Posterior vena cava (tissue), 2 donors: ENCODE data around the gene IPCEF1. TPM values are rescaled to one million over a fixed set of nuclear protein-coding genes. Genes with fewer than 3 reads are reported as not detected.

Experiments used
- DNase-seq: peaks from one replicate; pipeline ENCODE4 v3.0.0-alpha.2; 2020; ENCODE audit warnings: low spot score
- intact Hi-C, 2 donors: fragments of 100-400 bp; cut with DNase I; formaldehyde crosslinking; loops; one replicate each; pipeline versions ENCODE4 v1.14.1 to v1.14.2; 2022 to 2023
- long read RNA-seq, 2 donors: library from polyadenylated mRNA; unstranded; transcript quantifications; one replicate each; pipeline ENCODE4 v2.0.0, GENCODE V29; 2020 to 2021
- total RNA-seq, 2 donors: library from RNA; stranded (reverse); fragmentation: NEBNext Ultra II Directional; extraction: Animal tissue kit (Norgen Biotek cat#: 25700); gene quantifications; one replicate each; pipeline ENCODE4 v1.2.1, GENCODE V29; 2021
- donor health status: DM: yes; HTN: yes; CAD: no.
- donor health status: DM: yes; HTN: yes; CAD: no.

Gene IPCEF1, protein sequence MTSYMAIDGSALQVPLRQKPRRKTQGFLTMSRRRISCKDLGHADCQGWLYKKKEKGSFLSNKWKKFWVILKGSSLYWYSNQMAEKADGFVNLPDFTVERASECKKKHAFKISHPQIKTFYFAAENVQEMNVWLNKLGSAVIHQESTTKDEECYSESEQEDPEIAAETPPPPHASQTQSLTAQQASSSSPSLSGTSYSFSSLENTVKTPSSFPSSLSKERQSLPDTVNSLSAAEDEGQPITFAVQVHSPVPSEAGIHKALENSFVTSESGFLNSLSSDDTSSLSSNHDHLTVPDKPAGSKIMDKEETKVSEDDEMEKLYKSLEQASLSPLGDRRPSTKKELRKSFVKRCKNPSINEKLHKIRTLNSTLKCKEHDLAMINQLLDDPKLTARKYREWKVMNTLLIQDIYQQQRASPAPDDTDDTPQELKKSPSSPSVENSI
- 1 to 10 TPM; 3.7 to 4.0 TPM for total RNA-seq
- long read RNA-seq, donor 1, partial matches to known transcripts: 1 of 3 reads
- long read RNA-seq, donor 1, other reads (novel, unspliced or antisense): 2 of 3 reads
- long read RNA-seq, donor 2: 0 reads

DNA sequence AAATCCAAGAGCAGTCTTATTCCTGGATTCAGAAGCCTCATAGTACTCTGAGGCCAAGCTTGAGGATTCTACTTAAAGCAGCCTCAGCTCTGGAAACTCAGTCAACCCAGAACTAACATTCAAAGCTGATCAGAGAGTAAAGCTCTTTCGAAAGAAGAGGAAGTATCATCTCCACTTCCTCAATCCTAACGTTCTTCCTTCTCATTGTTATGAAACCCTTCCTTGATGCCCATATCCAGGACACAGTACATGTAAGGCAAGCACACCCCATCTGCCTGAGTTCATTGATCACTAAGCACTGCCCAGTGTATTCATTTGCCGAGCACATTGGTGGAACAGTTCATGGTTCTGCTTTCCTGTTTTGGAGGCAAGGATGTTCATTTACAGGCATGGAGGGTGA lies at the start of gene IPCEF1:
TSS of gene IPCEF1 (minus strand) at position 114 of the 400 bp plus-strand sequence. CDS start 90,856 bp downstream, outside the sequence.
- DNase-seq: no peak
- intact Hi-C loops: no loop called here

DNA sequence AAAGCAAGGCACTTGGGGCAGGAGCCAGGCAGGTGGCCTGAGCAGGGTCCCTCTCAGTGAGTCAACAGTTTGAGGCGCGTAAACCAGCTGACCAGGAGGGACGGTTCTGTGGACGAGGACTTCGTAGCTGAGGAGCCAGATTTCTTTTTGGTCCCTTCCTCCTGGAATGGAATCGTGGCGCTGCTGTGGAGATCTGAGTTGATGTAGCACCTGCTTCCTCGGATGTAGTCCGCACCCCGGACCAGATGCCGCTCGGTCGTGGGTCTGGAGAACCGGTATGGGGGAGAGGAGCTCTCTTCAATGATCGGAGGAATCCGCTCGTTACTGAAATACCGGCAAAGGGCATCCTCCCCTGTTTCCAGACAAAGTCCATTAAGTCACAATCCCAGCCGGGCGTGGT lies 49.7 kb upstream of the IPCEF1 start:
- intact Hi-C loops: loop anchor here in 1 of 2 donors (5.0 kb wide), 1 partner anchor 254 kb away; no protein-coding TSS in a partner anchor
- no peak for DNase-seq

DNA sequence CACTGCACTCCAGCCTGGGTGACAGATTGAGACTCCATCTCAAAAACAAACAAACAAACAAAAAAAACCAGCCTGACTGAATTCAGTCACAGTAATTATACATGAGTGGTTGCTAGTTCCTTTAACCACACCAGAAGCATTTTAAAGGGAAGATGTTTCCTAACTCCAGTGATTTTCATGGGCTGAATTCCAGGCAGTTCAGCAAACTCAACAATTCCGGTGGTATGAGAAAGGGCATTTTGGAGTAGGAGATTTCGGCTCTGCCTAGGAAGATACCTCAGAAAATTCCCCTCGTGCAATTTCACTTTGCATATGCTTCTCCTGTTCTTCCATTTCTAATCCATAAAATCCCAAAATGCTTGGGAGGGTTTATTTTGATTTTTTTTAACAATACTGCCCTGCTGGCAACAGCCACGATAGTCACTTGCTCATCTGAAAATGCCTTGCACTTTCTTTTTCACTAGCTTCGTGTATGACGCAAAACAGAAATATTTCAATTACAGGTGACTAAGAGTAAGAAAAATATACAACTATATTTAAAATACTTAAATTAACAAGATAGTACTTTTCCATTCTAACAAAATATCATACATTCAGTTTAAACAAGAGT lies 48.3 kb upstream of the IPCEF1 start:
- intact Hi-C loops: loop anchor here in 1 of 2 donors (5.0 kb wide), 1 partner anchor 253 kb away; no protein-coding TSS in a partner anchor
- DNase-seq: no peak

DNA sequence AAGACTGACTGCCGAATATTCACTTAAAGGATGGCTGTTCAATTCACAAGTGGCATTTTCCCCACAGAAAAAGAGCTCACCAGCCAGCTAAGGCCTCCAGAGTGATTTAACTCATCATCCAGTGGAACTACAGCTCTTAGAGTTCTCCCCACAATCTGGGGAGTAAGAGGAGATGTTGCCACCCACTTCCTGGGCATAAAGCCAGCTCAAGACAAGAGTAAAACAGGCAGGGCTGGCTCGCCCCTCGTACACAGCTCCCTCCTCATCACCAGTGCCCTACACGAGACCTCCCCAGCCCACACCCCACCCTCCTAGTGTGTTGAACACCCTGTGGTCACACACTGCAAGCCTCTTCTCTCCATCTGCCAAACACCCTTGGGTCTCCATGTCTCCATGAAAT lies 47.2 kb upstream of the IPCEF1 start:
- intact Hi-C loops: no loop called here
- DNase-seq: no peak

DNA sequence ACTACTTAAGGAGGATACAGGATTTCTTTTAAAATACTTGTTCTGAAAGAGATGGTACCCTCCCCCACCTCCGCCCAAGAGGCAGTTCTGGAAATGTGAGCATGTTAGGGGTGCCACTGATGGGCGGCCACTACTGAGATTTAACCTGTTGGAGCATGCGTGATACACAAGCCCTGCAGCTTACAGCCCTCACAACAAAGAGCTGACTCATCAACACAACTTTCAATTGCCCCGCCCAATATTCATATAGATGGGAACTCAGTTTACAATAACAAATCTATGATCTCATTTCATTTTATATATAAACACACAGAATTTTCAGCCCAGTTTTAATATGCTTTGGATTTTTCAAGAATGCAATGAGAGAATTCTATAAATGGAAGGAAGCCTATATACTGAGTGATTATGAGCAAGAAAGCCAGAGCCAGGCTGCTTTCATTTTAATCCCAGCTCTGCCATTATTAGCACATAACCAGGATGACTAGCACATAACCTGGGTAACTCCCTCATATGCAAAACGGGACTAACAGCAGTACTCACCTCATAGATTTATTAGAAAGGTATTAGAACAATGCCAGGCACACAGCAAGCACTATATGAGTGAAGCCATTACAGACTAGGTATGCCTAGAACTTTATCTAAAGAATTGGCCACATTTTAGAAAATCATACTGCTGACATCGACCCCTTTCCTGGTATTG lies 45.6 kb upstream of the IPCEF1 start:
- intact Hi-C loops: no loop called here
- no peak for DNase-seq

DNA sequence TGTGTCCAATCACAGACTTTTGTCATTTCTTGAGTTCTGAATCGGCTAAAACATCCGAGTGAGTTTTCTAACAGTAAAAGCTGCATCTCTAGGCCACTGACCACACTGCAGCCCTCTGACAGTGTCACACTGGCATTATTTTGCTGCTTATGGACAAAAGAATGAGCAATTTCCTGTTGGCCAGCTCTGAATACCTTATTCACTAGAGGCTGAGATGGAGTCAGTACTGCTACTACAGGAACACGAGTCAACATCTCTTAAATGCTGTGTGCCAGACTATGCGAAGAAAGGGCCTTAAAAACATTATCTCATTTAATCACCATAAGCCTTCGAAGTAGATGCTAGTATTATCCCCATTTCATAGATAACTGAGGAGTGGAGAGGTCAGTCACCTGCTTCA lies 42.5 kb upstream of the IPCEF1 start:
- no peak for DNase-seq
- intact Hi-C loops: no loop called here

DNA sequence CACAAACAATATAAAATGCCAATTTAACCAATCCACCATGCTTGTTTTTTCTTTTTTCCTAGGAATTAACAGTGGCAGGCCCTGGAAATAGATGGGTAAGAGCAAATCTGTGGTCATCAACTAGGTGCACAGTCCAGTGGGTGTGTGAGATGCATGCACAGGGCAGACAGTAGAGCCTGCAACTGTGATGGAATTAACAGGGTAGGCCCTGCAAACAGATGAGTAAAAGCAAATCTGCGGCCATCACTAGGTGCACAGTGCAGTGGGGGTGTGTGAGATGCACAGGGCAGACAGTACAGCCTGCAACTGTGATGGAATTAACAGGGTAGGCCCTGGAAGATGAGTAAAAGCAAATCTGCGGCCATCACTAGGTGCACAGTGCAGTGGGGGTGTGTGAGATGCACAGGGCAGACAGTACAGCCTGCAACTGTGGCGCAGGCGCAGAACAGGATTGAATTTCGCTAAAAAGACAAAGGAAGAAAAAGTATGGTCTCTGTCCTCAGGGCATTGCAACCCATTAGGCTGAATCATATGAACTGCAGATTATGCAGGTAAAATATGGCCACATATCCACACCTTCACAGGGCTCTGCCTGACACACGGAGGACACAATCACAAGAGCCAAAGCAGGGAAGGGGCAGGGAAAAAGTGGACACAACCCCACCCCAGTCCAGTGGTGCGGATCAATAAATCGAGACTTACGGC lies 41.0 kb upstream of the IPCEF1 start:
- DNase-seq: no peak
- intact Hi-C loops: no loop called here

DNA sequence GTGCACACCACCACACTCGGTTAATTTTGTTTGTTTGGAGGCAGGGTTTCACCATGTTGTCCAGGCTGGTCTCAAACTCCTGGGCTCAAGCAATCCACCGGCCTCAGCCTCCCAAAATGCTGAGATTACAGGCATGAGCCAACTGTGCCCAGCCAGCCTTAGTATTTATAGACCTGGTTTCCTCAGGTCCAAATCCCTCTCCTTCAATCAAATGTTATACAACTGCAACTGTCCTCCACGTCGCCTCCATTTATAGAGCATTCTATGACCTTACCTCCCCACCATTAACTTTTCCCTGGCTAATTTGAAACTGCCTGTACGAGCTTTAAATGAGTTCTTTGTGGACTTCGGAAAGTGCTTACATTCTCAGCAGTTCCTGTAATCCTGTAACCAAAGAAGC lies 39.3 kb upstream of the IPCEF1 start:
- intact Hi-C loops: no loop called here
- no peak for DNase-seq

DNA sequence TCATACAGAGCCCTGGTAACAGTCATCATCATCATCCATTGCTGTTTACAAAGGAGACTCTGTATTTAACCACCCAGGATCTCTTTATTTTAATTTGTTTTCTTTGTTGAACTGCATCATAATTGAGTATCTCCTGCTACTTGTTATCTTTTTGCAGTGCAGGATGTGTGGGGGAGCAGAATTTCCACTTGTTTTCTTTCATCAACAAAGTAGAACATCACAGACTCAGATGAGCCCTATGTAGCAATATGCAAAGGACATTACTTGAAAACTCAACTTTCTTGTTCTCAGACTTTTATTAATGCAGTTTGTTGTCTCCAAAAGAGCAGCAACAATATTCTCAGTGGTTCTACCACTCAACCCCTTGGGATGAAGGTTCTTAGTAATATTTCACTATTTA lies 38.7 kb upstream of the IPCEF1 start:
- no peak for DNase-seq
- intact Hi-C loops: no loop called here

DNA sequence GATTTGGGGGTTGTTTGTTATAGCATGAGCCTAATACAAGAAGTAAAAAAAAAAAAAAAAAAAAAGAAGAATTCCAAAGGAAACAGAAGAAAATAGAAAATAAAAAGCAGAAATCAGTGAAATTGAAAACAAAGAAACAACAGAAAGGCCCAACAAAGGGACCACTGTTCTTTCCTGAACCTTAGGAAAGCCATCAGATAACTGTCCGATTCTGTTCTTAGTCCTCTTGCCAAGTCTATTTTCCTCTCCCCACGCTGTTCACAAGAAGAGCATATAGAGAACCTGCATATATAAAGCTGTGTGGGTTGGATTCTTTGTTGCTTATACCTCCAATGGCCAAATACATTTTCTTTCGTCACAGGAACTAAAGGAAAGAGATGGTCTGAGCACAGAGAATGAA lies 38.0 kb upstream of the IPCEF1 start:
- no peak for DNase-seq
- intact Hi-C loops: no loop called here

DNA sequence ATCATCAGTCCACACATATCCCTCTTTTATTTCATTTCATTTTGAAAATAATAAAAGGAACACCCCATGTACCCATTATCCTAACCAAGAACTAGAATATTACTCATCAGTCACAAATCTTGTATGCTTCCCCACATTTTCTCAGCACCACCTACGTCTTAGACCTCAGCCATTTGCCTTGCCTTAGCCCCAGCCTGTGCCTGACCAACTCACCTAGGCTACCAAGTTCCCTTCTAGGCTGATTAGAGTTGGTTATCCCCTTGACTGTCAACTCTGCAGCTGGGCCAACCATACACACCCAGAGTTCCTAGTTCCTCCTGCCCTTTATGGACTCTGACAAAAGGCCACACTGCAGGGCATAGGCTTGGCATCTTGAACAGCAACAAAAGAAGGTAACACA lies 33.4 kb upstream of the IPCEF1 start:
- intact Hi-C loops: no loop called here
- no peak for DNase-seq

DNA sequence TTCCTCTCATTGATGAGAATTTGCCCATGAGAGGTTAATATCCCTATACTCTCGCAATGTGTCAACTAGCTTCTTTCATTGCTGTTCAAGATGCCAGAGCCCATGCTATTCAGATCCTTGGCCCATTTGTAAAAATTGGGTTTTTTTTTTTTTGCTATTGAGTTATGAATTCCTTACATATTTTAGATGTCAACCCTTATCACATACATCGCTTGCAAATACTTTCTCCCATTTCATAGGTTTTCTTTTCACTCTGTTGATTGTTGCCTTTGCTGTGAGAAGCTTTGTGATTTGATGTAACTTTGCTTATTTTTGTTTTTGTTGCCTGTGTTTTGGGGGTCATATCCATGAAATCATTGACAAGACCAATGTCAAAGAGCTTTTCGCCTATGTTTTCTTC lies 32.2 kb upstream of the IPCEF1 start:
- DNase-seq: no peak
- intact Hi-C loops: no loop called here

DNA sequence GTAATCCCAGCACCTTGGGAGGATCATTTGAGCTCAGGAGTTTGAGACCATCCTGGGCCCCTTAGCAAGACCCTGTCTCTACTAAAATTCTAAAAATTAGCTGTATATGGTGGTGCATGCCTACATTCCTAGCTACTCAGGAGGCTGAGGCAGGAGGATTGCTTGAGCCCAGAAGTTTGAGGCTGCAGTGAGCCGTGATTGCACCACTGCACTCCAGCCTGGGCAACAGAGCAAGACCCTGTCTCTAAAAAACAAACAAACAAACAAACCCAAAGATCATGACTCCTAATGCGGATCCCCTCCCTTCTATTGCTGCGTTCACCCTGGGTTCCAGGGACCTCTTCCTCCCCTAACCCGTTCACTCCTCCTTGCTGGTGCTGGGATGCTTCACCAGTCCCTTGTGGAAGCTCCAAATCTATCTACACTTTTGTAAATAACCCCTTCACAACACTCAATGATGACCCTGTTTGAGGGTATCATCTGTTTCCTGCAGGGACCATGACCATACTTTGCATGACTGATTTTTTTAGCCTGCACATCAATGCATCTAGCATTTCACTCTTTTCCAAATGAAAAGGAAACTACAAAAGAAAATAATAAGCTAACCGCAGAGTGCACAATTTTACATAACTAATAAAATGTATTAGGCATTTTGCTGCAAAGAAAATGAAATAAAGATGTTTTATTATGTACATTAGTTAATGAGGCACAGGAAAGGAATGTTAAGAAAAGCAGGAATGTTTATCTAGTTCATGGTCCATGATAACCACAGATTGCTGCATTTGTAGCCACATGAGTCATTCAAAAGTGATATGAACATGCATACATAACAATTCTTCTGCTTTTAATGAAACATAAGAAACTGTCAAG lies 30.5 kb upstream of the IPCEF1 start:
- intact Hi-C loops: no loop called here
- no peak for DNase-seq

DNA sequence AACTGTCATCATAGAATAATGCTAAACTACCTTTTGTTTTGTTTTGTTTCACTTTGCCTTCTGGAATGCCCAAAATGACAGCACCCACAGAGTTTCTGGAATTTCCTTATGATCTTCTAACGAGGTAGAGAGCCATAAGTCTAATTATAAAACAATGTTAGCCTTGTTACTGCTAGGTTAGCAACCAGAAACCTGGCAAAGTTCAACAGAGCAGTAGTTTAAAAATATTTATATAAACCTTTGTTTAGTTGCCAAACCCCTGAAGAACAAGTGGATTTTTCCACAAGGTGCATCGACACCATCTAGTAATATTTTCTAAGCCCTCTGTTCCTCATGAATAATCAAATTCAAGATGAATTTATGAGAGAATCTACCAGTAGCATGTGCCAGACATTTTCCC lies 27.6 kb upstream of the IPCEF1 start:
- intact Hi-C loops: no loop called here

DNA sequence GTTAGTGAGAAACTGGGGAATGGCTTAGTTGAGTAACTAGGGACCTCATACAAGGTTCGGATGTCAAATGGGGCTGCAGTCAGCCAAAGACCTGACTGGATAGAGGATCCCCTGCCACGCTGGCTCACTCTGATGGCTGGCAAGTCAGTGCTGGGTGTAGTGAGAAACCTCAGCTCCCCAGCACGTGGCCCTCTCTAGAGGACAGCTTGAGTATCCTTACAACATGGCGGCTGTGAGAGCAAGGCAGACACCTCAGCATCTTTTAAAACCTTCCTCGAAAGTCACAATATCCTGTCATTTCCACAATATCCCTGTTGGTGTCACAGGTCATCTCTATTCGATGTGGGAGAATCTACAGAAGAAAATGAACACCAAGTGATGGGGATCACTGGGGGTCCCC lies 26.7 kb upstream of the IPCEF1 start:
- intact Hi-C loops: no loop called here
- DNase-seq: no peak

More for the DNA sequence above, 27.6 kb upstream of the IPCEF1 start:
- DNase-seq: no peak

DNA sequence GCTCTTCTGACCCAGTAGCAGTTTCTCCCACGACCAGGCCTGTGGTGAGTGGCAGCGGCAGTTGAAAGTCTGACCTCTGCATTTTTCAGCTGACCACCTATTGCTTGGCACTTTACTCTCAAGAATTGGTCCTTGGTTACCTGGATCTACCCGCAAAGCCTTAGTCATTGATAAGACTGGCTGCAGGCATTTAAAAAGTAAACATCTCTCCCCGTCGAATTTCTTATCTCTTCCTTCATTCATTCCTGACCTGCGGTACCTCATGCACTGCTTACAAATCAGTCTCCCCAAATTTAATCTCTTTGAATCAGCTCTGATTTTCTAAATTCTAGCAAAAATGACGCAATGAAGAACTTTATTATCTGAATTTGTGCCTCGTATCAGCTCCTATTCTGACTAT lies 26.1 kb upstream of the IPCEF1 start:
- intact Hi-C loops: no loop called here
- DNase-seq: no peak

DNA sequence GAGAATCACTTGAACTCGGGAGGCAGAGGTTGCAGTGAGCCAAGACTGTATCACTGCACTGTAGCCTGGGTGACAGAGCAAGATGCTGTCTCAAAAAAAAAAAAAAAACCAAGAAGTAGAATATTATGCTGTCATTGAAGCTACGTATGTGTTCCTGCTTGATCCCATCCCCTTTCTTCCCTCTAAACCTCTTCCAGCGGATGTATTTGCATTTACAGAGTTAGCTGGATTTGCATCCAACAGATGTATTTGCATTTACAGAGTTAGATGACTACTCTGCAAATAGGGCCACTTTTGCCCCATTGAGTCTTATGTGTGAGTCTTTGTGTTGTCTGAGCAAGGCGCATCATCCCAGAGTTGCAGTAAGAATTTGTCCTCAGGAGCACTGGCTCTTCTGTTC lies 24.9 kb upstream of the IPCEF1 start:
- intact Hi-C loops: no loop called here
- DNase-seq: no peak

DNA sequence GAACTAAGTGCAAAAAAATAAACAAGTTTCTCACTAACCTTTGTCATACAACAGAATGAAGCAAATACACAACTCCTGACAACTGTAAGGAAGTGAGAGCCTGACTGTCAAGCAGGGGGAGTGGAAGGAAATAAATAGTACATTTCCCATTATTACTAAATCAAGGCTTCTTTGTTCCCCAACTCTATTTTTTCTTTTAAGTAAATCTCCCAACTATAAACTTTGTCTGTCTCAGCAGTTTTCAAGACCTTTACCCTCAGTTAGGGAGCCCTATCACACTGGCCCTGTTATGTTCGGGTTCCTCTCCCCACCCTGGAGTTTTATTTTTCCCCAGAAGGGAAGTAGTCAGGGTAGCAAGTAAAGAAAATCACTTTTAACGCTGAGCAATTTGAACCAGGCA lies 24.1 kb upstream of the IPCEF1 start:
- intact Hi-C loops: no loop called here

DNA sequence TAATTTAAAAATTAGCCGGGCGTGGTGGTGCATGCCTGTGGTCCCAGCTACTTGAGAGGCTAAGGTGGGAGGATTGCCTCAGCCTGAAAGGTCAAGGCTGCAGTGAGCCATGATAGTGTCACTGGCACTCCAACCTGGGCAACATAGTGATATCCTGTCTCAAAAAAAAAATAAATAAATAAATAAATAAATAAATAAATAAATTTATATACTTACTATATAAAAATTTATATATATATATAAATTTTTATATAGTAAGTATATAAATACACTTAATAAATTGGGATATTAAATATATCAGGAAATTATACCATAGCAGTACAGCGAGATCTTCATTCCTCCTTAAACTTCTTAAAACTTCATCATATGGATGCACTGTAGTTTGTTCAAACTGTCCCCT lies 23.0 kb upstream of the IPCEF1 start:
- no peak for DNase-seq
- intact Hi-C loops: no loop called here

More for the DNA sequence above, 24.1 kb upstream of the IPCEF1 start:
- no peak for DNase-seq
